Left cardiac atrium (tissue), 4 donors: ENCODE data around the gene TTI1. TPM values are rescaled to one million over a fixed set of nuclear protein-coding genes. Genes with fewer than 3 reads are reported as not detected.

Experiments used
- ATAC-seq, 2 donors: fragments of 200-7000 bp; cut with Tn5 transposase; one replicate each; pipeline ENCODE4 v1.9.1; 2020; ENCODE audit warnings: mild to moderate bottlenecking in 2 of 2, moderate library complexity in 2 of 2
- DNase-seq: peaks from one replicate; pipeline ENCODE4 v3.0.0-alpha.2; 2020
- intact Hi-C, 2 donors: fragments of 100-400 bp; cut with DNase I; formaldehyde crosslinking; loops; one replicate each; pipeline versions ENCODE4 v1.14.1 to v1.15.1; 2022 to 2023
- total RNA-seq, 2 donors: library from RNA; stranded (reverse); fragmentation: NEBNext Ultra II Directional; extraction: Animal tissue kit (Norgen Biotek cat#: 25700); gene quantifications; one replicate each; pipeline ENCODE4 v1.2.1, GENCODE V29; 2021
- donor health status: DM: no; HTN: yes; CAD: no.
- donor health status: DM: no; HTN: yes; CAD: no; lungs with severe emphysema.
- donor health status: DM: yes; HTN: yes; CAD: no.
- donor health status: Dilated cardiomyopathy.

Gene TTI1
- total RNA-seq, 2 donors from 2014 or later = 11.6 to 11.9 TPM

GRCh38 chr20:37992802-37993409 lies 40.4 kb downstream of the TTI1 start:
- DNase-seq = peak; percentile 43
- ATAC-seq = peak; percentile 60 to 79

GRCh38 chr20:37991908-37992307 lies 41.3 kb downstream of the TTI1 start:
- DNase-seq (no peak), ATAC-seq (no peak)
- intact Hi-C loops = loop anchor here in 1 of 2 donors (2.0 to 5.0 kb wide), 2 partner anchors 90 to 231 kb away; partner anchors contain the start of gene VSTM2L

More at GRCh38 chr20:37992802-37993409, 40.4 kb downstream of the TTI1 start:
- intact Hi-C loops = loop anchor here in 1 of 2 donors (2.0 to 5.0 kb wide), 2 partner anchors 91 to 232 kb away; partner anchors contain the start of gene VSTM2L

GRCh38 chr20:37991157-37991866 lies 41.9 kb downstream of the TTI1 start:
- peak in 1 of 2 donors; percentile 0 for ATAC-seq
- intact Hi-C loops = loop anchor here in 1 of 2 donors (5.0 kb wide), 1 partner anchor 89 kb away; the partner anchor contains the start of gene VSTM2L
- DNase-seq = no peak

GRCh38 chr20:37990571-37991151 lies 42.6 kb downstream of the TTI1 start:
- DNase-seq = peak; percentile 74
- intact Hi-C loops = loop anchor here in 1 of 2 donors (5.0 kb wide), 1 partner anchor 88 kb away; the partner anchor contains the start of gene VSTM2L
- peak; percentile 70 to 75 for ATAC-seq

GRCh38 chr20:37989601-37990295 lies 43.5 kb downstream of the TTI1 start:
- peak; percentile 41 for DNase-seq
- intact Hi-C loops = loop anchor here in 1 of 2 donors (5.0 kb wide), 1 partner anchor 87 kb away; the partner anchor contains the start of gene VSTM2L
- peak in 1 of 2 donors; percentile 12 for ATAC-seq

- DNase-seq (no peak), ATAC-seq (no peak)
These were observed 44.8 kb downstream of the TTI1 start for GRCh38 chr20:37988306-37988954.

GRCh38 chr20:37987602-37988290 lies 45.5 kb downstream of the TTI1 start:
- intact Hi-C loops = no loop called here
- no peak for ATAC-seq
- DNase-seq = no peak

More at GRCh38 chr20:37988306-37988954, 44.8 kb downstream of the TTI1 start:
- intact Hi-C loops = no loop called here

- peak; percentile 66 to 75 for ATAC-seq
- peak; percentile 75 for DNase-seq
- intact Hi-C loops = no loop called here
These were observed 46.2 kb downstream of the TTI1 start for GRCh38 chr20:37986873-37987601.

GRCh38 chr20:37986044-37986858 lies 47.0 kb downstream of the TTI1 start:
- ATAC-seq = no peak
- DNase-seq = no peak
- intact Hi-C loops = no loop called here

GRCh38 chr20:37984018-37984785 lies 49.1 kb downstream of the TTI1 start:
- DNase-seq (peak; percentile 66), ATAC-seq (peak; percentile 51 to 75)
- intact Hi-C loops = no loop called here

GRCh38 chr20:37983286-37983685 lies 50.0 kb downstream of the TTI1 start:
- intact Hi-C loops = no loop called here
- ATAC-seq (no peak), DNase-seq (no peak)

- no peak for DNase-seq
- no peak for ATAC-seq
- intact Hi-C loops = no loop called here
These were observed 51.7 kb downstream of the TTI1 start for GRCh38 chr20:37981568-37981967.

- intact Hi-C loops = no loop called here
- no peak for DNase-seq
- ATAC-seq = no peak
These were observed 52.4 kb downstream of the TTI1 start for GRCh38 chr20:37980876-37981275.

- ATAC-seq (no peak), DNase-seq (no peak)
- intact Hi-C loops = no loop called here
These were observed 52.9 kb downstream of the TTI1 start for GRCh38 chr20:37980383-37980782.

- DNase-seq (no peak), ATAC-seq (no peak)
- intact Hi-C loops = no loop called here
These were observed 54.0 kb downstream of the TTI1 start for GRCh38 chr20:37979021-37979985.
